ENCODE data around the gene BCS1L. TPM values are rescaled to one million over a fixed set of nuclear protein-coding genes. Genes with fewer than 3 reads are reported as not detected.

The BCS1L gene
- total and polyA plus RNA-seq, 2 of the 8 experiments (the other 6 are each of a cell fraction or from before 2014, with no cell fraction given), result 23.7 to 37.1 TPM

- Histone ChIP-seq H3K4me3 (ENCODE audit: extremely low read depth in 1 of 4, insufficient read depth in 2 of 4, low read depth in 3 of 4, low read length in 4 of 4) (no peak overlapping the region), H2BK15ac (ENCODE audit: low read length) (no peak overlapping the region), H3K4me2 (ENCODE audit: insufficient read depth in 1 of 2, low read depth in 2 of 2, low read length in 2 of 2) (no peak overlapping the region), H3K4ac (replicated peaks; ENCODE audit: insufficient read length, low read depth, low read length) (no peak overlapping the region), H3K23me2 (ENCODE audit: low read depth, low read length) (peaks cover 10% of the 10 kb centered on the region; the same call in 1 of the 2 replicates), H3K18ac (ENCODE audit: extremely low read depth, low read length) (no peak overlapping the region), H2AK5ac (ENCODE audit: low read depth, low read length) (no peak overlapping the region), H3K79me1 (ENCODE audit: low read depth, low read length) (0 out of 2 replicates have a peak, but pooled peaks cover 3% of the 10 kb centered on the region), H3K9ac (replicated peaks in 1 of 4; ENCODE audit: extremely low read depth in 1 of 4, low read depth in 3 of 4, low read length in 3 of 4) (no peak overlapping the region), H2AFZ (ENCODE audit: low read length) (no peak overlapping the region), H3K9me3 (ENCODE audit: insufficient read depth in 2 of 2, low read depth in 1 of 2, low read length in 1 of 2) (no peaks in the 10 kb centered on the region), H2BK120ac (replicated peaks; ENCODE audit: low read depth, low read length) (no peak overlapping the region), H3K27ac (ENCODE audit: low read depth, low read length) (no peak overlapping the region), H3K4me1 (replicated peaks in 1 of 4; ENCODE audit: control insufficient read depth in 3 of 4, insufficient read depth in 4 of 4, low read length in 3 of 4) (peaks cover 0 to 5% (median under 1%) of the 10 kb centered on the region in 4 experiments; a peak in 2 of 7 replicates), H4K8ac (ENCODE audit: extremely low read depth, insufficient read depth, low read length) (no peak overlapping the region), H3K36me3 (ENCODE audit: control insufficient read depth in 2 of 4, insufficient read depth in 4 of 4, low read length in 3 of 4) (peaks cover 27 to 50% (median 43%) of the 10 kb centered on the region in 4 experiments), H3K79me2 (ENCODE audit: control insufficient read depth in 1 of 2, insufficient read depth in 2 of 2, low read length in 2 of 2) (peaks cover 0 to 4% of the 10 kb centered on the region in 2 experiments; a peak in 1 of 4 replicates), H3K27me3 (replicated peaks in 1 of 4; ENCODE audit: control insufficient read depth in 3 of 4, extremely low read depth in 1 of 4, insufficient read depth in 3 of 4, low read length in 3 of 4) (no peaks in the 10 kb centered on the region), H3K23ac (ENCODE audit: insufficient read length) (no peak overlapping the region), H2BK5ac (ENCODE audit: low read depth, low read length) (no peak overlapping the region), H3K14ac (ENCODE audit: insufficient read length) (no peak overlapping the region), H4K20me1 (replicated peaks in 1 of 2; ENCODE audit: control insufficient read depth in 1 of 2, insufficient read depth in 2 of 2, low read length in 2 of 2) (no peaks in the 10 kb centered on the region), H4K5ac (ENCODE audit: insufficient read length, low read depth, low read length) (no peak overlapping the region), H3K56ac (replicated peaks; ENCODE audit: insufficient read length, low read depth, low read length) (no peak overlapping the region), H4K91ac (replicated peaks; ENCODE audit: insufficient read length, low read length) (no peak overlapping the region), H2BK12ac (ENCODE audit: low read depth, low read length) (no peak overlapping the region), H2BK20ac (ENCODE audit: low read length) (no peak overlapping the region)
- CTCF ChIA-PET (ENCODE audit: partially characterized antibody), result interaction anchor here (1.2 to 2.0 kb wide), 3 partner anchors 14 to 390 kb away, joined by 3 to 5 read pairs (median 4); no protein-coding TSS in a partner anchor
- FAIRE-seq, result no peak
- TF ChIP-seq POLR2AphosphoS5 (IDR thresholded peaks at IDR 0.05; ENCODE audit: low read depth, low read length) (no peak), CTCF (IDR thresholded peaks at IDR 0.05; ENCODE audit: control extremely low read depth in 1 of 3, insufficient read depth in 1 of 3, low read depth in 1 of 3, low read length in 3 of 3) (no peak), SP4 (IDR thresholded peaks at IDR 0.05; ENCODE audit: low read length) (no peak)
- 92% methylated on average over 9 of the region's 10 CpGs; no CpG with 5 or more reads in 1 of the 2 experiments for WGBS, 2 experiments (ENCODE audit: extremely low coverage in 1 of 2, insufficient coverage in 1 of 2, insufficient read length in 1 of 2, insufficient replicate concordance in 2 of 2, low coverage in 1 of 2, low lambda C conversion rate in 2 of 2, missing lambda C conversion rate in 1 of 2)
- DNase-seq (ENCODE audit: low read depth in 1 of 2, low spot score in 2 of 2), result no peak
- POLR2A ChIA-PET (ENCODE audit: partially characterized antibody), result interaction anchor here (6.6 kb wide), 1 partner anchor 11 kb away, joined by 95 read pairs; the partner anchor contains the start of genes RNF25 and STK36
These were observed 3.3 kb downstream of the BCS1L start for GRCh38 chr2:218662827-218663226.
